GM21737 (cell line): ENCODE measurements around the gene EIF4A3.

Experiments used
- ATAC-seq: cut with Tn5 transposase; IDR thresholded peaks from one replicate; pipeline ENCODE4 v1.9.1; 2021; ENCODE audit warnings: mild to moderate bottlenecking, moderate library complexity; ENCODE audit not compliant: unreplicated experiment

EIF4A3 gene

DNA sequence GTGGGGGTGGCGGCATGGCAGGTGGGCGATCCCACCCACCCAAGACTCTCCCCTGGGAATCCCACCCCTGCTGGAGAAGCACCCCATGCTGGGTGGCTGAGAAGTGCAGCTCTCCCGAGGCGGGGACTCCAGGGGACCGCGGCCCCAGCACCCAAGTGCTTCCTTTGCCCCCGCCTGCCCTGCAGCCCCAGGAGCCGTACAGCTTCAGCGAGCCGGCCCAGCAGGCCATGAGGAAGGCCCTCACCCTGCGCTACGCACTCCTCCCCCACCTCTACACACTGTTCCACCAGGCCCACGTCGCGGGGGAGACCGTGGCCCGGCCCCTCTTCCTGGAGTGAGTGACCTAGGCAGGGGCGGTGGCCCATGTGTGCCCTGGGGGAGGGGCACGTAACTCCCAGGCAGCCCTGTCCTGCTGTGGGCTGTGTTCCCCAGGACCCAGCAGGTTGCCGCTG lies 33.9 kb downstream of the EIF4A3 start:
- no peak for ATAC-seq

GRCh38 chr17:80112471-80113032 lies 34.4 kb downstream of the EIF4A3 start:
- no peak for ATAC-seq

DNA sequence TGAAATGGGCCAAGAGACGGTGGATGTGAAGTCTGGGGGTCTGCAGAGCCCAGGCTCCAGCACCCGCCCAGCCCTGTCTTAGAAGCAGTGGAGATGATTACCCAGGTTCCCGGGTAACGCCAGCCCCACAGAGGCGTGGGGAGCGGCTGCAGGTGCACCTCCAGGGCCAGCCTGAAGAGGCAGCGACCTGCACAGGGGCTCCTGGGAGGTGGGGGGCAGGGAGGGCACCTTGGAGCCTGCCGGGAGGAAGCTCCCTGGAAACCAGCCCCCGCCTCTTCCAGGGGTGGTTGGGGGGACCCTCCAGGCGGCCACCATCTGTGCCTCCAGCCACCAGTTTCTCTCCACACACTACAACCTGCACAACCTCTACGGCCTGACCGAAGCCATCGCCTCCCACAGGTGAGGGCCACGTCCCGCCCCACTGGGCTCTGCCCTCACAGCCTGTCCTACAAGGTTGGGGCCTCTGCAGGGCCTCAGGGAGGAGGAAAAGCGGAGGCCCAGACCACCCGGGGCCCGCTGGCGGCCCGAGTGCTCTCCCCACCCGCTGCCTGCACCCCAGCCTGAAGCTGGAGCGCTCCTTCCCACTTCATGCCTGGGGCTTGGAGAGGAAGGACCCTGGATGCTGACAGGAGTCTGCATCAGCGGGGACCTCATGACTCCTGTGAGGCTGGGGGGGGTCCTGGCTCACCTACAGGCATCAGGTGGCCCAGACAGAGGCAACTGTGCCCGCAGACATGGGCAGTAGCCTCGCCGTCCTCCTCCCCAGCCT lies 35.0 kb downstream of the EIF4A3 start:
- ATAC-seq = no peak

GRCh38 chr17:80110927-80111701 lies 35.8 kb downstream of the EIF4A3 start:
- ATAC-seq = no peak

DNA sequence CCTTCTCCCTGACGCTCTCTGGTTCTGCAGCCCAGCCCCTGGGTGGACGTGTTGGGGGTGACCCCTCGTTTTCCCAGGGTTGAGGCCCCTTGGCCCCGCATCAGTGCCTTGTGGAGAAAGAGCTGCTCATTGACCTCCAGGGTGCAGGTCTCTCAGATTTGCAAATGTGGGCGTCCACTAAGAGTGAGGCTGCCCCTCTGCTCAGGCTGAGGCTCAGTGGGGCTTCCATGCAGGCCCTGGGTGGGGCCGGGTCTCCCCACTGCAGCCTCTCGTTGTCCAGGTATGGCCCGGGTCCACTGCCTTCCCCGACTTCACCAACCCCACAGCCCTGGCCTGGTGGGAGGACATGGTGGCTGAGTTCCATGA lies 36.5 kb downstream of the EIF4A3 start:
- no peak for ATAC-seq

DNA sequence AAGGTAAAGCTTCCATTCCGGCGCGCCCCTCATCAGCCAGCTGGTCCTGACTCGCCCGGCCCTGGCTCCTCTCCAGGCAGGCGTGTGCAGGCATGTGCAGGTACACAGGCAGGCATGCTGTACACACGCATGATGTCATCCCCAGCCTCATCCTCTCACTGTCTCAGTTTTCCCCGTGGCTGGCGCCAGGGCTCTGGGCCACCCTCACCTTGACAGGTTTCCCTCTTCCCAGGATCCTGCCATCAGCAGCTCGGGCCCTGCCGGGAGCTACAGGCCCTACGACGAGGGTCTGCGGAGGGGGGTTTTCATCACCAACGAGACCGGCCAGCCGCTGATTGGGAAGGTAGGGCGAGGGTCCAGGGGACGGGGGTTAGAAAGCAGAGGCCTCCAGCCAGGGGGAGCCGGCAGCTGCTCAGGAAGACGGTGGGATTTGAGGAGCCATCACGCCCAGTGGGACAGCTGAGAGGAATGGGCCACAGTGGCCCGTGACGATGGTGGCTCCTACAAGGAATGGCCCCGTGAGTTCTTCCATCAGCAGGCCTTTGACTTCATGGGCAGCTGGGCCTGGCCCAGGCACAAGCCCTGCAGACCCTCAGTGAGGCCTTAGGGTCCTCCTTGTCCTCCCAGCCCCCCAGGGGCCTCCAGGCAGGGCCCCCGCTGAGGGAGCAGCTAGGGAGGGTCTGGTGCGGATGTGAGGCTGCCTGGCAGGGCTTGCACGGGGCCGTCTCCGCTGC lies 37.0 kb downstream of the EIF4A3 start:
- no peak for ATAC-seq

DNA sequence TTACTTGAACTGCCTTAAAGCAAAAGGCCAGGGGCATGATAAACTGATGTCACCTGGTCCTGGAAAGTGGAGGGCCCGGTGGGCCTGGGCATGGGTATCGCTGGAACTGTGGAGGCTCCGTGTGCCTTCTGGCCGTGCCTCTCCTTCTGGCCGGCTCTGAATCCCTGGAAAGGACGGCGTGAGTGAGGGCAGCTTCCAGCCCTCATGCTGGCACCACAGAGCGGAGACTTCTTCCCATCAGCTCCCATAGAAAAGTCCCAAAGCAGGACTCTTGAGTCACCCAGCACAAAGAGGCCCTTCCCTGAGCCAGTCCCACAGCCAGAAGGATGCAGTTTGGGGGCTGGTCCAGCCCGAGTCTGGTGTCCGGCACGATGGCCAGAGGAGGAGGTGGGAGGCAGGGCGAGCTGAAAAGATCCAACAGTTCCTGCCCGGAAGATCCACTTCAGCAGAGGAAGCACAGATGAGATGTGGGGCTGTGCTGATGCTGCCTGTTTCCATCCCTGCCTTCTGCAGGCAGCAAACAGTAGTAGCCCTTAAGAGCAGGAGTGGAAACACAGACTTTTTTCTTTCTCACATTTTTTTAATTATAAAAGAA lies 37.8 kb downstream of the EIF4A3 start:
- no peak for ATAC-seq

DNA sequence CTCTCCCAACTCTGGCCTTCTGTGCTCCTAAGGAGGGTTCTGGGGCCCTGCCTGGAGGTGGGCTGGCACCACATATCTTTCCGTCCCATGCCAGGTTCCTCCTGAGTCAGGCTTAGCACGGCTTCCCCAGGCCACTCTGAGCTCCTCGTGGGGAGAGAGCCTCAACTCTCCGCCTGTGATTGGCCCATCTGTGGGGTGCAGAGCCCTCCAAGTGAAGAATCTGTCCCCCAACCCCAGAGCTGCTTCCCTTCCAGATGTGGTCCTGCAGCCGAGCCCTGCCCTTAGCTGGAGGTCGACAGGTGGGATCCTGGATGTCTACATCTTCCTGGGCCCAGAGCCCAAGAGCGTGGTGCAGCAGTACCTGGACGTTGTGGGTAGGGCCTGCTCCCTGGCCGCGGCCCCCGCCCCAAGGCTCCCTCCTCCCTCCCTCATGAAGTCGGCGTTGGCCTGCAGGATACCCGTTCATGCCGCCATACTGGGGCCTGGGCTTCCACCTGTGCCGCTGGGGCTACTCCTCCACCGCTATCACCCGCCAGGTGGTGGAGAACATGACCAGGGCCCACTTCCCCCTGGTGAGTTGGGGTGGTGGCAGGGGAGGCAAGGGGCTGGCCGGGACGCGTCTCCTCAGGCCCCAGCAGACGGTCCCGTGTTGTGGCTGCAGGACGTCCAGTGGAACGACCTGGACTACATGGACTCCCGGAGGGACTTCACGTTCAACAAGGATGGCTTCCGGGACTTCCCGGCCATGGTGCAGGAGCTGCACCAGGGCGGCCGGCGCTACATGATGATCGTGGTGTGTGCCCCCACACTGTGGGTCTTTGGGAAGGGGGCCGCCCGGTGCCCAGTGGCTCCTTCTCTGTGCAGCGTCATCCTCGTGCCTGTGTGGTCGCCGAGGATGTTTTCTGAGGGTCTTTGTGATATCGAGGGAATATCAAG lies 38.6 kb downstream of the EIF4A3 start:
- ATAC-seq = no peak

DNA sequence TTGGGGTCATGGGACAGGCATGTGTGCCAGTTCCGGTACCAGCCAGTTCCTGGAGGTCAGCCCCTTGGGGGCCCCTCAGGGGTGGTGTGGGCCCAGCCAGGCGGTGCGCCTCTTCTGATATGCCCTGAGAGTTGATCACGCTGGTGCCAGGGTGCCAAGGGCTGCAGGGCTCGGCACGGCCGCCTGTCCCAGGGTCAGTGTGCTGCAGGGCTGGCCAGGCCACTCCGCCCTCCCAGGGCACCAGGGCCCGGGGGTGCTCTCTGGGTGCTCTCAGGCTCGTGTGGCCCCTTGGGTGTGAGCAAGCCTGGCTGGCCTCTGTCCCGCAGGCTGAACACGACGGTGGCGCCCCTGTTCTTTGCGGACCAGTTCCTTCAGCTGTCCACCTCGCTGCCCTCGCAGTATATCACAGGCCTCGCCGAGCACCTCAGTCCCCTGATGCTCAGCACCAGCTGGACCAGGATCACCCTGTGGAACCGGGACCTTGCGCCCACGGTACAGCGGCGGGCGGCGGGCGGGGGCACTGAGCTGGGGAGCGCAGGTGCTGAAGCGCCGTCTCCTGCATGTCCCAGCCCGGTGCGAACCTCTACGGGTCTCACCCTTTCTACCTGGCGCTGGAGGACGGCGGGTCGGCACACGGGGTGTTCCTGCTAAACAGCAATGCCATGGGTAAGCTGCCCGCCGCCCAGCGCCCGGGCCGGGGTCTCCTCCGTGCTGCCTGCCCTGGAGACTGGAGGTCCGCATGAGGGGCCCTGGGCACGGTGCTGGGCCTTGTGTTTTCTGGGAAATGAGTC lies 39.5 kb downstream of the EIF4A3 start:
- no peak for ATAC-seq

DNA sequence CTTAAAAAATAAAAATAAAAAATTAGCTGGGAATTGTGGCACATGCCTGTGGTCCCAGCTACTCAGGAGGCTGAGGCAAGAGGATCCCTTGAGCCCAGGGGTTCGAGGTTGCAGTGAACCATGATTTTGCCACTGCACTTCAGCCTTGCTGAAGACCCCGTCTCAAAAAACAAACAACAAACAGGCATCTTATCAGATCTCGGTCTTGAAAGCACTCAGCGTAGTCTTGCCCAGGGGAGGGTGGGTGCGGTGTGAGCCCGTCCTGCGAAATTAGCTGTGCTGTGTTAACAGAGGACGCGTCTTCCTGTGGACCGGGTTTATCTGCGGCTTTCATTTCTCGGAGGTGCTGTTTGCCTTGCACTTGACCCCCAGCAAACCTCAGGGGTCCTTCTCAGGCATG lies 40.2 kb downstream of the EIF4A3 start:
- ATAC-seq = no peak

- ATAC-seq = no peak
Measured at GRCh38 chr17:80106176-80106575, 40.8 kb downstream of the EIF4A3 start.

DNA sequence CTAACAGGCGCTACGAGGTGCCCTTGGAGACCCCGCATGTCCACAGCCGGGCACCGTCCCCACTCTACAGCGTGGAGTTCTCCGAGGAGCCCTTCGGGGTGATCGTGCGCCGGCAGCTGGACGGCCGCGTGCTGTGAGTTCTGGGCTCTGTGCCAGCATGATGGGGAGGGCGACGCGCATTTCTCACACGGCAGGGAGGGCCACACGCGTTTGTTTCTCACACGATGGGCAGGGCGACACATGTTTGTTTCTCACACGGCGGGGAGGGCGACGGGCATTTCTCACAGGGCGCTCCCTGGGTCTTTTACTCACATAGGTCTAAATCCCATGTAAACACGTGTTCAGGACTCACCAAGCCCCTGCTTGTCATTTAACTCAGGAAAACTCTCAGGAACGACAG lies 41.2 kb downstream of the EIF4A3 start:
- ATAC-seq = no peak

GRCh38 chr17:80104956-80105375 lies 42.0 kb downstream of the EIF4A3 start:
- ATAC-seq = no peak

- no peak for ATAC-seq
Measured at GRCh38 chr17:80104321-80104955, 42.5 kb downstream of the EIF4A3 start.

GRCh38 chr17:80103449-80104085 lies 43.4 kb downstream of the EIF4A3 start:
- no peak for ATAC-seq

- ATAC-seq = no peak
Measured at GRCh38 chr17:80102664-80103448, 44.1 kb downstream of the EIF4A3 start.

GRCh38 chr17:80101946-80102663 lies 44.8 kb downstream of the EIF4A3 start:
- no peak for ATAC-seq
